Stomach smooth muscle (tissue), 2 donors: ENCODE measurements around the gene LRRFIP1.
A peak's percentile ranks its signal among the peaks of the same experiment; 100 is the strongest.
"Not testable (repeated sequence)": the region's sequence is repeated elsewhere in the genome, so short reads cannot be mapped to it uniquely, and the experiment has no call there.

Experiments used
- H3K27ac ChIP-seq: one replicate; pipeline ENCODE4 v1.7.0; 2013; ENCODE audit warnings: mild to moderate bottlenecking, low read length, inconsistent platforms
- H3K27me3 ChIP-seq, 2 donors: one replicate each; pipeline ENCODE4 v1.7.0; 2013; ENCODE audit warnings: low read length in 2 of 2; ENCODE audit not compliant: insufficient read depth in 2 of 2, control insufficient read depth in 1 of 2
- H3K36me3 ChIP-seq, 2 donors: one replicate each; pipeline ENCODE4 v1.7.0; 2013; ENCODE audit warnings: low read length in 2 of 2; ENCODE audit not compliant: control insufficient read depth in 2 of 2, insufficient read depth in 2 of 2
- H3K4me1 ChIP-seq: one replicate; pipeline ENCODE4 v1.7.0; 2013; ENCODE audit warnings: low read length; ENCODE audit not compliant: control insufficient read depth, insufficient read depth
- H3K4me3 ChIP-seq, 2 donors: one replicate each; pipeline ENCODE4 v1.7.0; 2013; ENCODE audit warnings: low read length in 2 of 2
- H3K9ac ChIP-seq, 2 donors: one replicate each; pipeline ENCODE4 v1.7.0; 2013; ENCODE audit warnings: low read length in 2 of 2, mild to moderate bottlenecking in 1 of 2
- H3K9me3 ChIP-seq, 2 donors: one replicate each; pipeline ENCODE4 v1.7.0; 2013; ENCODE audit warnings: low read length in 2 of 2; ENCODE audit not compliant: control insufficient read depth in 2 of 2
- donor health status: healthy.
- donor health status: Pancreatic carcinoma.

Gene LRRFIP1

GRCh38 chr2:237598468-237599208 lies 28.7 kb upstream of the LRRFIP1 start:
- Histone ChIP-seq H3K27me3 (no peaks in the 10 kb centered on the region), H3K4me1 (peaks cover 58% of the 10 kb centered on the region)

GRCh38 chr2:237599465-237600110 lies 27.8 kb upstream of the LRRFIP1 start:
- H3K27ac ChIP-seq = peak overlapping the region; percentile 88
- no peaks in the 10 kb centered on the region for H3K36me3 ChIP-seq
- peak overlapping the region; percentile 66 to 77 for H3K9ac ChIP-seq
- H3K9me3 ChIP-seq = no peaks in the 10 kb centered on the region
- peak overlapping the region; percentile 67 to 70 for H3K4me3 ChIP-seq
- H3K27me3 ChIP-seq = no peaks in the 10 kb centered on the region
- H3K4me1 ChIP-seq = peaks cover 49% of the 10 kb centered on the region

More at GRCh38 chr2:237598468-237599208, 28.7 kb upstream of the LRRFIP1 start:
- H3K4me3 ChIP-seq = no peak overlapping the region
- no peak overlapping the region for H3K9ac ChIP-seq
- H3K9me3 ChIP-seq = no peaks in the 10 kb centered on the region
- peak overlapping the region; percentile 62 for H3K27ac ChIP-seq
- no peaks in the 10 kb centered on the region for H3K36me3 ChIP-seq

- Histone ChIP-seq H3K27me3 (no peaks in the 10 kb centered on the region), H3K4me1 (peaks cover 41% of the 10 kb centered on the region), H3K27ac (peak overlapping the region; percentile 88), H3K36me3 (no peaks in the 10 kb centered on the region), H3K9ac (peak overlapping the region; percentile 66 to 77), H3K4me3 (peak overlapping the region; percentile 67 to 70), H3K9me3 (no peaks in the 10 kb centered on the region)
Measured at GRCh38 chr2:237600205-237600846, 27.1 kb upstream of the LRRFIP1 start.

- H3K9ac ChIP-seq = no peak overlapping the region
- no peaks in the 10 kb centered on the region for H3K27me3 ChIP-seq
- H3K36me3 ChIP-seq = no peaks in the 10 kb centered on the region
- peak overlapping the region; percentile 88 for H3K27ac ChIP-seq
- no peaks in the 10 kb centered on the region for H3K9me3 ChIP-seq
- peaks cover 38% of the 10 kb centered on the region for H3K4me1 ChIP-seq
- H3K4me3 ChIP-seq = no peak overlapping the region
Measured at GRCh38 chr2:237601453-237602116, 25.8 kb upstream of the LRRFIP1 start.

GRCh38 chr2:237602409-237602808 lies 25.0 kb upstream of the LRRFIP1 start:
- Histone ChIP-seq H3K27me3 (no peaks in the 10 kb centered on the region), H3K9ac (no peak overlapping the region), H3K4me1 (peaks cover 38% of the 10 kb centered on the region), H3K27ac (no peak overlapping the region), H3K9me3 (no peaks in the 10 kb centered on the region), H3K4me3 (no peak overlapping the region), H3K36me3 (no peaks in the 10 kb centered on the region)

- Histone ChIP-seq H3K27me3 (no peaks in the 10 kb centered on the region), H3K36me3 (no peaks in the 10 kb centered on the region), H3K9ac (no peak overlapping the region), H3K27ac (no peak overlapping the region), H3K4me3 (peak overlapping the region in 1 of 2 donors; percentile 15), H3K4me1 (peaks cover 37% of the 10 kb centered on the region), H3K9me3 (no peaks in the 10 kb centered on the region)
Measured at GRCh38 chr2:237603049-237603717, 24.2 kb upstream of the LRRFIP1 start.

- Histone ChIP-seq H3K27ac (no peak overlapping the region), H3K36me3 (no peaks in the 10 kb centered on the region), H3K4me1 (peaks cover 30% of the 10 kb centered on the region), H3K9ac (no peak overlapping the region), H3K4me3 (peak overlapping the region in 1 of 2 donors; percentile 15), H3K9me3 (no peaks in the 10 kb centered on the region), H3K27me3 (no peaks in the 10 kb centered on the region)
Measured at GRCh38 chr2:237603718-237604362, 23.5 kb upstream of the LRRFIP1 start.

- H3K36me3 ChIP-seq = no peaks in the 10 kb centered on the region
- H3K27me3 ChIP-seq = no peaks in the 10 kb centered on the region
- no peaks in the 10 kb centered on the region for H3K9me3 ChIP-seq
- H3K9ac ChIP-seq = no peak overlapping the region
- H3K4me1 ChIP-seq = peaks cover 25% of the 10 kb centered on the region
- H3K27ac ChIP-seq = no peak overlapping the region
- no peak overlapping the region for H3K4me3 ChIP-seq
Measured at GRCh38 chr2:237604391-237604790, 23.0 kb upstream of the LRRFIP1 start.

GRCh38 chr2:237604960-237605359 lies 22.4 kb upstream of the LRRFIP1 start:
- H3K9ac ChIP-seq = no peak overlapping the region
- H3K27ac ChIP-seq = no peak overlapping the region
- H3K27me3 ChIP-seq = no peaks in the 10 kb centered on the region
- H3K36me3 ChIP-seq = no peaks in the 10 kb centered on the region
- H3K4me1 ChIP-seq = peaks cover 19% of the 10 kb centered on the region
- no peak overlapping the region for H3K4me3 ChIP-seq
- H3K9me3 ChIP-seq = no peaks in the 10 kb centered on the region

GRCh38 chr2:237606522-237606921 lies 20.9 kb upstream of the LRRFIP1 start:
- not testable (repeated sequence) for H3K4me3 ChIP-seq, H3K9me3 ChIP-seq, H3K36me3 ChIP-seq

More at GRCh38 chr2:237606522-237606921, 20.9 kb upstream of the LRRFIP1 start:
- H3K4me1 ChIP-seq, H3K27ac ChIP-seq, H3K27me3 ChIP-seq, H3K9ac ChIP-seq: not testable (repeated sequence)
